Measurements from ENCODE around the gene MAFG. TPM values are rescaled to one million over a fixed set of nuclear protein-coding genes. Genes with fewer than 3 reads are reported as not detected.

The MAFG gene
- polyA plus RNA-seq, 1 donor from 2014 or later, result 11.8 TPM

- Histone ChIP-seq H3F3A (ENCODE audit: insufficient read depth, low read length, poor library complexity, severe bottlenecking) (no peaks in the 10 kb centered on the region), H2AFZ (ENCODE audit: low read depth, low read length) (no peak overlapping the region), H3K9me2 (ENCODE audit: insufficient read depth, low read length) (no peaks in the 10 kb centered on the region), H3K36me3 (ENCODE audit: insufficient read depth, low read length) (no peaks in the 10 kb centered on the region), H3K4me2 (ENCODE audit: low read length) (no peak overlapping the region), H3K9ac (ENCODE audit: low read length) (no peak overlapping the region), H3K79me2 (replicated peaks; ENCODE audit: insufficient read depth, low read length) (no peaks in the 10 kb centered on the region), H3K27ac (ENCODE audit: low read length) (no peak overlapping the region), H4K20me1 (ENCODE audit: insufficient read depth) (no peaks in the 10 kb centered on the region), H3K4me3 (ENCODE audit: low read length) (no peak overlapping the region), H3K27me3 (ENCODE audit: insufficient read depth, low read depth, low read length) (no peaks in the 10 kb centered on the region), H3K9me3 (ENCODE audit: low read length) (no peaks in the 10 kb centered on the region)
- TF ChIP-seq MXI1 (conservative IDR thresholded peaks at IDR 0.05; ENCODE audit: poor library complexity, severe bottlenecking) (no peak), EP300 (conservative IDR thresholded peaks at IDR 0.05; ENCODE audit: poor library complexity, severe bottlenecking) (no peak), REST (IDR thresholded peaks at IDR 0.05; ENCODE audit: borderline replicate concordance) (no peak), TAF1 (IDR thresholded peaks at IDR 0.05; ENCODE audit: low read depth) (no peak), SMC3 (conservative IDR thresholded peaks at IDR 0.05; ENCODE audit: poor library complexity) (no peak)
Measured at GRCh38 chr17:81932333-81932983, 4.9 kb upstream of the MAFG start.

- TF ChIP-seq RAD21 (conservative IDR thresholded peaks at IDR 0.05) (no peak), MXI1 (conservative IDR thresholded peaks at IDR 0.05; ENCODE audit: poor library complexity, severe bottlenecking) (no peak), EZH2 (IDR thresholded peaks at IDR 0.05; ENCODE audit: borderline replicate concordance, insufficient read depth, low read length, poor library complexity, severe bottlenecking) (no peak), REST (IDR thresholded peaks at IDR 0.05; ENCODE audit: borderline replicate concordance) (no peak), TAF1 (IDR thresholded peaks at IDR 0.05; ENCODE audit: low read depth) (no peak), SMC3 (conservative IDR thresholded peaks at IDR 0.05; ENCODE audit: poor library complexity) (no peak), EP300 (conservative IDR thresholded peaks at IDR 0.05; ENCODE audit: poor library complexity, severe bottlenecking) (no peak)
- TF ChIP-seq, protein P1, sequence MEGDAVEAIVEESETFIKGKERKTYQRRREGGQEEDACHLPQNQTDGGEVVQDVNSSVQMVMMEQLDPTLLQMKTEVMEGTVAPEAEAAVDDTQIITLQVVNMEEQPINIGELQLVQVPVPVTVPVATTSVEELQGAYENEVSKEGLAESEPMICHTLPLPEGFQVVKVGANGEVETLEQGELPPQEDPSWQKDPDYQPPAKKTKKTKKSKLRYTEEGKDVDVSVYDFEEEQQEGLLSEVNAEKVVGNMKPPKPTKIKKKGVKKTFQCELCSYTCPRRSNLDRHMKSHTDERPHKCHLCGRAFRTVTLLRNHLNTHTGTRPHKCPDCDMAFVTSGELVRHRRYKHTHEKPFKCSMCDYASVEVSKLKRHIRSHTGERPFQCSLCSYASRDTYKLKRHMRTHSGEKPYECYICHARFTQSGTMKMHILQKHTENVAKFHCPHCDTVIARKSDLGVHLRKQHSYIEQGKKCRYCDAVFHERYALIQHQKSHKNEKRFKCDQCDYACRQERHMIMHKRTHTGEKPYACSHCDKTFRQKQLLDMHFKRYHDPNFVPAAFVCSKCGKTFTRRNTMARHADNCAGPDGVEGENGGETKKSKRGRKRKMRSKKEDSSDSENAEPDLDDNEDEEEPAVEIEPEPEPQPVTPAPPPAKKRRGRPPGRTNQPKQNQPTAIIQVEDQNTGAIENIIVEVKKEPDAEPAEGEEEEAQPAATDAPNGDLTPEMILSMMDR (IDR thresholded peaks at IDR 0.05; ENCODE audit: poor library complexity, severe bottlenecking), result no peak
- no peaks in the 10 kb centered on the region for H4K20me1 ChIP-seq (ENCODE audit: insufficient read depth)
Measured at GRCh38 chr17:81931557-81932332, 4.2 kb upstream of the MAFG start.

More at GRCh38 chr17:81931557-81932332, 4.2 kb upstream of the MAFG start:
- H3F3A ChIP-seq (ENCODE audit: insufficient read depth, low read length, poor library complexity, severe bottlenecking), result no peaks in the 10 kb centered on the region
- no peak overlapping the region for H2AFZ ChIP-seq (ENCODE audit: low read depth, low read length)
- H3K36me3 ChIP-seq (ENCODE audit: insufficient read depth, low read length), result no peaks in the 10 kb centered on the region
- H3K9me2 ChIP-seq (ENCODE audit: insufficient read depth, low read length), result no peaks in the 10 kb centered on the region
- H3K79me2 ChIP-seq (replicated peaks; ENCODE audit: insufficient read depth, low read length), result peaks cover 2% of the 10 kb centered on the region
- no peak overlapping the region for H3K4me3 ChIP-seq (ENCODE audit: low read length)
- H3K4me2 ChIP-seq (ENCODE audit: low read length), result no peak overlapping the region
- no peaks in the 10 kb centered on the region for H3K27me3 ChIP-seq (ENCODE audit: insufficient read depth, low read depth, low read length)
- H3K27ac ChIP-seq (ENCODE audit: low read length), result no peak overlapping the region
- no peak overlapping the region for H3K9ac ChIP-seq (ENCODE audit: low read length)
- H3K9me3 ChIP-seq (ENCODE audit: low read length), result no peaks in the 10 kb centered on the region
